Raji (cell line): ENCODE data around the gene FAM50B.

Experiments used
- POLR2A ChIP-seq: IDR thresholded peaks from 2 replicates; pipeline ENCODE4 v1.6.1; 2011; ENCODE audit warnings: low read depth, low read length, control low read depth; ENCODE audit not compliant: insufficient read depth

FAM50B gene

DNA sequence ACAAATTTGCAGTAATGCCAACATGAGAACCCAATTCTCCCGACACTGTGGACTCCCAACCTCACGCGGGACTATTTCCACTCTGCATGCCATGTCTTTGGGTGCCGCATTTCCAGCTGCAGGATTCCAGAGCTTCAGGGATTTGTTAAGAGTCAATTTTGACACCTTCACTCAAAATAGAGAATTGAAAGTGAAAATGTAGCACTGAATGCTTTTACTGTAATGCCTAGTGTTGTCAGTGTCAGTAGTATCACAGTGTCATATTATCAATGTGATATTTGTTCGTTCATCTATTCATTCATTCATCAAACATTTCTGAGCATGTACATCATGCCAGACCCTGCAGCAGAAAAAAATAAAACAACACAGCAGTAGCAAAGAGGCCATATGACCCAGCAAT is 13.4 kb upstream of the FAM50B start:
- TF ChIP-seq POLR2A, result no peak

DNA sequence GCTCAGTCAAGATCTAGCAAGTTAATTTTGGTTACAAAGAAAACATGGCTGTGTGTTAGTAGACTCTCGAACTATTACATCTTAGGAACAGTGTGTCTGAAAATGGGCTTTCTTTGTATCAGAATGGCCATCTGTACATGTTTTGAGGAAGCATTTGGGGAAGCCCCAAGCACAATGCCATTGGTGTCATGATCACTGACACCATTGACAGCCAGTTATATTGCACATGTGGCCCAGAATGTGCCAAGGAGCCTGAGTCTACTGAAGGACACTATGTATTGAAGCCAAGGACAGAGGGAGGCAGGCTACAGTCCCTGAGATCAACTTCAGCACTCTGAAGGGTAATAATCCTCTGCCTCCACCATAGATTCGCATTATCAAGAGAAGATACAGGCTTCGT is 12.6 kb upstream of the FAM50B start:
- TF ChIP-seq POLR2A, result no peak

DNA sequence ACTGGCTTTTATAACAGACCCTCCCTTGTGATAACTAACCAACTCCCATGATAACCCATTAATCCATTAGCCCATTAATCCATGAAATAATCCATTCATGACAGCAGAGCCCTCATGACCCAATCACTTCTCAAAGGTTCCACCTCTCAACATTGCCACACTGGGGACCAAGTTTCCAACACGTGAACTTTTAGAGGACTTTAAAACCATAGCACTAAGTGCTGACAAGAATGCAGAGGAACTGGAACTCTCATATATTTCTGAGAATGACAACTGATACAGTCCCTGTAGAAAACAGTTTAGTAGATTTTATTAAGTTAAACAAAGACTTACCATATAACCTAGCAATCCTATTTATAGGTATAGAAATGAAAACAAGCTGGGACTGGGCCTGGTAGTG is 11.4 kb upstream of the FAM50B start:
- no peak for TF ChIP-seq POLR2A

DNA sequence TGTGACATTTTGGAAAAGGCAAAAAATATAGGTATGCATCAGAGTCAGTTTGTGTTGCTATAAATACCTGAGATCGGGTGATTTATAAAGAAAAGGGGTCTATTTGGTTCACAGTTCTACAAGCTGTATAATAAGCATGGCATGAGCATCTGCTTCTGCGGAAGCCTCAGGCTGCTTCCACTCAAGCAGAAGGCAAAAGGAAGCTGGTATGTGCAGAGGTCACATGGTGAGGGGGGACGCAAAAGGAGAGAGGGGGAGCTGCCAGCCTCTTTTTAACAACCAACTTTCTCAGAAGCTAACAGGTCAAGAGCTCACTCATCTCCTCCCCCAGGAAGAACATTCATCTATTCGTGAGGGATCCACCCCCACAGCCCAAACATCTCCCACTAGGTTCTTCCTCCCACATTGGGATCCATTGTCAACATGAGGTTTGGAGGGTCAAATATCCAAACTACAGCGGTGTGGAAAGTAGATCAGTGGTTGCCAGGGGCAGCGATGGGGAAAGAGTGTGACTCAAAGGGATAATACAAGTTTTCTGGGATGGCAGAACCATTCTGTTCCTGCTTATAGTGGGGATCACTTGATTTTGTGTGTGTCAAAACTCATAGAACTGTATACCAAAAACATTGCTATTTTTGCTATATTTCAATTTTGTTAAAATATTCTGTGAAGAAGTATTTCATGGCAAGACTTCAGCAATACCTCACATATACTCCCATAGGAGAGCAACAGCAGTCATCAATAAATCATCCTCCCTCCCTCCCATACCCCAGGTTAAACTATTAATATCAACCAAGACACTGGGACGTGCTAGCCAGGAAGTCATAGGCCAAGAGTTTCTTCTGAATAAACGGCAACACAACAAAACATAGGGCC is 9.9 kb upstream of the FAM50B start:
- no peak for TF ChIP-seq POLR2A

DNA sequence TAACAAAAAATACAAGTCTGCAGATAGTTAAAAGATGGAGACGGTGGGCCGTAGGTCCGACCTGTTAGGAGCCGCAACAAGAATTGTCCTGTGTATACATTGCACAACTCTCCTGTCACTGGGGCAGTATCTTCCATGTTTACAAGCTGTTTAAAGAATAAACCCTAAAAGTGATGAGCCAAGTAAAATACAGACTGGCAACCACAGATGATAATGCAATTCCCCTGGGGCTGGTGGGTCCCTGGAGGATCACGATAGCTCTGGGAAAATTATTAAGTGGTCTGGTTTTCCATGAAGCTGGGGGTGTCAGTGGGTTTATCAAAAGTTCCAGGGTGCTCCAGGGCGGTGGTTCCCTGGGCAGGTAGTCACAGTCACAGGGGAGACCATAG is 8.1 kb upstream of the FAM50B start:
- TF ChIP-seq POLR2A, result no peak

DNA sequence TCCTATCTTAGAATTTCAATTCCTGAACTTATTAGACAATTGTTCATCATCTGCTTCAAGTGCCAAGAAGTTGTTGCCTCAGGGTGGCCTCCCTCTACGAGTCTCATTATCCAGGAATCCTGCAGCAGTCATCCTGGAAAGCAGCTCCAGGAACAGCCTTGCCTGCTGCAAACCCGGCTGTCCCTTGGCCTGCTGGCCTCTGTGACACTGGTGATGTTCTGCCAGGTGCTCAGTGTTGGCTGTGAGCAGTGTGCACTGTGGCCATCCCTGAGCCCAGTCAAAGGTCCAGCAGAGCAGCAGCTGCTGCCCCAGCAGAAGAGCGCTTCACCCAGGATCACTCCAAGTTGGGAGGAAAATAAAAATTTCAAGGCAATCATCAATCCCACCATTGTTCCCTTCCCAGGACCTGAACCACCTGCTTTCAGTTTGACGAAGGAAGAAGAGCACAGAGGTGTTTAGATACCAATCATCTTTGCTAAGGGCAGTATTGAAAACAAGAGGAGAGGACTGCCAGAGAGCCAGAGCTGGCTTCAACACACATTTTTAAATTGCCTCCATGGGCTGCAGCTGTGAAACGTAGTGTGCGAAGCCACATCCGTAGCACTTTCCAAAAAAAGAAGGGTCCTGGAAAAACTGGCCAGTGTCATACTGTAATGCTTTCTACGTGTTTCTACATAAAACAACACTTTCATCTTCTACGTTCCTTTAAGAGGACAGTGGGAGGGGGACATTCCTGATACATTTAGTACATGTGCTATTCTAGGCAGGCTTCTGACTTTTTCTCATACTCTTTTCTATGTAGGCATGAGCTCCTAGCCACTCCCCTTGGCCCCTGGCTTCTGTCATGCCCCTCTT is 7.2 kb upstream of the FAM50B start:
- no peak for TF ChIP-seq POLR2A

DNA sequence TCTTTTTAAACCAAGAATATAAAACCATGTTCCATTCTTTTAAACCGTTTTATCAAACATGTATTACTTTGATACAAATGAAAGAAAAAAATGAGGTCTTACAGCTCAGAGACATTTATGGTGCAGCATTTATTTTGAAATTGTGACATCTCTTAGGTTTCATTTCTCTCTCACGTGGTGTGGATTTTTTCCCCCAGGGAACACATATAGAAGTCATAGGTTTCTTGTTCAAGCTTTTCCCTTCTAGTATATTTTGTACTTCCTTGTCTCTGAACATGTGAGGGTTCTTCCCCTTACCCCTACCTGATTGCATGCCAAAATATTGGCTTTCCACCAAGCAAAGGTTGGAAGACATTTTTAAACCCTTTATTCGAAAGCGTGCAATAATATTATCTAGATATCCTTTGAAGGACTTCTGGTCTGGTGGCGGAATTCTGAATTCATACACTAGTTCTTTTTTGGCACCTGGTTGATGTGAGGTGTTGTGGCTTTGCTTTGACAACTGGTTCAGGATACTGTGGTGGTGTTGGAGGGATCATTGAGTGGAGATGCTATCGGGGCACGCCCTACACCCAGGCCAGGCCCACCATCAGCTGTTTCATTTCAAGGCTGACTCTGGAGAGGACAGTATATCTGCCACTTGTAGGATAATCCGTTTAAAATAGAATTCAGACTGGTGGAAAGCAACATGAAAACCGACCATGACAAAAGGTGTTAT is 5.6 kb upstream of the FAM50B start:
- no peak for TF ChIP-seq POLR2A

DNA sequence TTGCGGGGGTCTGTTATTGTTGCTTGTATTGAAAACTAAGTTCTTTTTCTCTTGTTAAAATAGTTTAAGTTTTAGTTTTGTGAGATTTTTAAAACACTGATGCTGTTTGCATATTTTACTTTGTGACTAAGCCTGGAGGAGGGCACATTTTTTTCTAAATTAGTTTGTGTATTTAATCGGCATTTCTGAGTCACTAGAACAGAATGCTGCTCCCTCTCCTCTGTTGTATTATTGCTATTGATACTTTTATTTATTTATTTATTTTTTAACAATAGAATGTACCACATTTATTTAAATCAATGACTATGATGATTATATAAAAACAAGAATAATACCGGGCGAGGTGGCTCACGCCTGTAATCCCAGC is 5.1 kb upstream of the FAM50B start:
- TF ChIP-seq POLR2A, result no peak

DNA sequence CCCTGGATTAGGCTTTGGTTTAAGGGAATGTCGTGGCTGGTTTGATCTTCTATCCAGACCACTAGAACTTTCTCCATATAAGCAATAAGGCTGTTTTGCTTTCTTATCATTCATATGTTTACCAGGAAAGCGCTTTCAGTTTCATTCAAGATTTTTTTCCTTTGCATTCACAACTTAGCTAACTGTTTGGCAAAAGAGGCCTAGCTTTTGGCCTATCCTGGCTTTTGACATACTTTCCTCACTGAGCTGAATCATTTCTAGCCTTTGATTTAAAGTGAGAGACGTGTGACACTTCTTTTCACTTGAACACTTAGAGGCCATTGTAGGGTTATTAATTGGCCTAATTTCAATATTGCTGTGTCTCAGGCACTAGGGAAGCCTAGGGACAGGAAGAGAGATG is 1.7 kb upstream of the FAM50B start:
- TF ChIP-seq POLR2A, result no peak

DNA sequence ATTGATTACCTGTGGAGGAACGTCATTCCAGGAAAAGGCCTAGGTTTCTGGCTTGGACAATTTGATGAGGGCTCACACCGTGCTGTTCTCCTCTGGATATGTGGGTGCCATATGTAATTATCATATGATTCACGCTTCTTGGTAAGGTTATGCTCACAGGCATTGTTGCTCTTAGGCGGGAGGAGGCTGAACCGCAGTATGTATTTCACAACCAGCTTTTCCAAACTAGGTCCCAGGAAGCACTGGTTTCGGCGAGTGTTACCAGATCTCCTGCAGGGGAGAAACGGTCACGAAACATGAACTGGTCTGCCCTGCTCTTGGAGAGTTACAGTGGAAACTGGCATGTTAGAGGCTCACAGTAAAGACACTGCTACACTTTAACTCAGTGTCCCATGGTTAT is 793 bp upstream of the FAM50B start:
- TF ChIP-seq POLR2A, result no peak

DNA sequence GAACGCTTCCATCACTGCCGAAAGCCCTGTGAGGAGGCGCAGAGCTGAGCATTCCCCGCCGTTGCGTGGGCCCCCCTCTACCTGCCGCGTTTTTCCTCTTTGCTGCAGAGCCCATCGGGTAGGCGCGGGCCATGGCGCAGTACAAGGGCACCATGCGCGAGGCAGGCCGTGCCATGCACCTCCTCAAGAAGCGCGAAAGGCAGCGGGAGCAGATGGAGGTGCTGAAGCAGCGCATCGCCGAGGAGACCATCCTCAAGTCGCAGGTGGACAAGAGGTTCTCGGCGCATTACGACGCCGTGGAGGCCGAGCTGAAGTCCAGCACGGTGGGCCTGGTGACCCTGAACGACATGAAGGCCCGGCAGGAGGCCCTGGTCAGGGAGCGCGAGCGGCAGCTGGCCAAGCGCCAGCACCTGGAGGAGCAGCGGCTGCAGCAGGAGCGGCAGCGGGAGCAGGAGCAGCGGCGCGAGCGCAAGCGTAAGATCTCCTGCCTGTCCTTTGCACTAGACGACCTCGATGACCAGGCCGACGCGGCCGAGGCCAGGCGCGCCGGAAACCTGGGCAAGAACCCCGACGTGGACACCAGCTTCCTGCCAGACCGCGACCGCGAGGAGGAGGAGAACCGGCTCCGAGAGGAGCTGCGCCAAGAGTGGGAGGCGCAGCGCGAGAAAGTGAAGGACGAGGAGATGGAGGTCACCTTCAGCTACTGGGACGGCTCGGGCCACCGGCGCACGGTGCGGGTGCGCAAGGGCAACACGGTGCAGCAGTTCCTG is 693 bp downstream of the FAM50B start:
- TF ChIP-seq POLR2A, result no peak

DNA sequence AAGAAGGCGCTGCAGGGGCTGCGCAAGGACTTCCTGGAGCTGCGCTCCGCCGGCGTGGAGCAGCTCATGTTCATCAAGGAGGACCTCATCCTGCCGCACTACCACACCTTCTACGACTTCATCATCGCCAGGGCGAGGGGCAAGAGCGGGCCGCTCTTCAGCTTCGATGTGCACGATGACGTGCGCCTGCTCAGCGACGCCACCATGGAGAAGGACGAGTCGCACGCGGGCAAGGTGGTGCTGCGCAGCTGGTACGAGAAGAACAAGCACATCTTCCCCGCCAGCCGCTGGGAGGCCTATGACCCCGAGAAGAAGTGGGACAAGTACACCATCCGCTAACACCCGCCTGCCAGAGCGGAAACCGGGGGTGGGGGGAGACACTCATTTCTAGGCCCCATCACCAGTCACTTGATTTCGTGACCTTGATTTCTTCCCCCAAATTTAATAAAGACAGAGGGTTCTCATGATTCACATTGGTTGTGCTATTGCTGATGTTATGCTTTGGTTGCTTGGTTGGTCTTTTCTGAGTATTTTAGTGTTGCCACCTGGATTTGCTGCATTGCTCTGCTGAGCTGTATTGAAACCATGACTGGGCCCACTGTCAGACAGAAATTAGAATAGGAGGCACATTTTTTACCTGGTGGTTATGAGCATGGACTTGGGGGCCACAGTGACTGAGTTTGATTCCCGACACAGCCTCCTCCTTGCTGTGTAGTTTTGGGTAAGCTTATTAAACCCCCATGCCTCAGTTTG is 1.5 kb downstream of the FAM50B start:
- no peak for TF ChIP-seq POLR2A

DNA sequence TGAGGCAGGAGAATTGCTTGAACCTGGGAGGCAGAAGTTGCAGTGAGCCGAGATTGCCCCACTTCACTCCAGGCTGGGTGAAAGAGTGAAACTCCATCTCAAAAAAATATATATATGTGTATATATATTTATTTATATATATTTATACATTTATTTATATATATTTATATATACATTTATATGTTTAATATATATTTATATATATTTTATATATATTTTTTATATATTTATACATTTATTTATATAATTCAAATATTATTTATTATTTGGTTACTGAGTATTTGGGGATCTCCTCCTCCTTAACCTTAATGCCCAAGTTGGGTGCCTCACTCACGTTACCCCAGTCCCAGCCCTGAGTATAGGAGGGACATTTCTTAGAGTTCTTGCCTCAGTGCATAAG is 2.7 kb downstream of the FAM50B start:
- no peak for TF ChIP-seq POLR2A

DNA sequence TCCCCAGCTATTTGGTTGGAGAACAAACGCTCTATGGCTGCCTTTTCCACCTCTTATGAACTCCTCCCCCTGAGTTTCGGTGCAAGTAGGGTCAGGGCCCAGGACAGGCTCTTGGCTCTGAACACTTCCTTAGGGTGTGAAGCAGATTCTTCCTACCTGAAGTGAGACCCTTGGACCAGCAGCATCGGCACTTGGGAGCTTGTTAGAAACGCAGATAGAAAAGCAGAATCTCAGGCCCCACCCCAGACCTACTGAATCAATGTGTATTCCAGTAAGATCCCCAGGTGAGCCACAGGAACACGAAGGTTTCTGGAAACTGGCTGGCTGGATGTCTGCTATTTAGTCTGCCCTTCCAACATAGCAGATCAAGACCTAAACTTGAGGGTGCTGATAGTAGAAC is 3.2 kb downstream of the FAM50B start:
- no peak for TF ChIP-seq POLR2A
